ENCODE data around the gene TNFRSF6B.

TNFRSF6B gene

DNA sequence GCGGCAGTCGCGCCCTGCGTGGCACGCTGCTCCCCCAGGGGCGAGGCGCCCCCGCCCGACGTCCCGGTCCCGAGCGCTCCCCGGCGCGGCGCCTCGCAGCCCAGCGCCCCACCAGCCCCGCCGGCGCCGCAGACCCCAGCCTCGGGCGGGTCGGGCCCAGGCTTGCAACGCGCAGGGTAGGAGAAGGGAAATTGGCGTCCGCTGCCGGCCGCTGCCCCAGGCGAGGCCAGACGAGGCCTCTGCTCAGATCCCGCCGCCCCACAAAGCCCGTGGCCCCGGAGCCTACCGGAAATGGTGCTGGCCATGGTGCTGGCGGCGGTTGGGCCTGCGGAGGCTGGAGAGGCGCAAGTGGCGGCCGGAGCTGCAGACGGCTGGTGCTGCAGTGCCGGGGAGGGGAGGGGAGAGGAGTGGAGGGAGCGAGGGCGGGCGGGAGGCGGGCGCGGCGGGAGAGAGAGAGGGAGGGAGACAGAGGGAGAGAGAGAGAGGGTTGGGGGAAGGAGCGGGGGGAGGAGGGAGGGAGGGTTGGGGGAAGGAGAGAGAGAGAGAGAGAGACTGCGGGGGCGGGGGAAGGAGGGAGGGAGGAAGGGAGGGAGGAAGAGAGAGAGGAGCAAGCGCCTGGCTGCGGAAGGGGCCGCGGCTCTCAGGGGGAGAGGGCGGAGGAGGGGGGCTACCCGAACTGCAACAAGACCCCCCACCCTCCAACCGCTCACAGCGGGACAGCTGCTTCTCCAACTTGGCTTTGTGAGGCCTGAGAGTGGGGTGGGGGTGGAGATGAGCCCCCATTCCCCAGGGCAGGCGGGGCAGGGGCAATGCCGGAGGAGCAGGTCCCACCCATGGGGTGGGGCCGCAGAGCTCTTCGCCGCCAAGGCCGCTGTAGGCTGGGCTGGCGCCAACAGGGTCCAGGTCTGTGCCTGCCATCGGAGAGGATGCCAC is 43.1 kb upstream of the TNFRSF6B start, which contains the start of gene STMN3:
Gene STMN3 (minus strand): TSS at position 384 of the 933 bp plus-strand sequence. CDS start 79 bp downstream, at position 305.
- peak within 1 kb of the TSS; percentile 47 for H3K4me3 ChIP-seq (ENCODE audit: low read depth, low read length)
- TF ChIP-seq, protein P1, sequence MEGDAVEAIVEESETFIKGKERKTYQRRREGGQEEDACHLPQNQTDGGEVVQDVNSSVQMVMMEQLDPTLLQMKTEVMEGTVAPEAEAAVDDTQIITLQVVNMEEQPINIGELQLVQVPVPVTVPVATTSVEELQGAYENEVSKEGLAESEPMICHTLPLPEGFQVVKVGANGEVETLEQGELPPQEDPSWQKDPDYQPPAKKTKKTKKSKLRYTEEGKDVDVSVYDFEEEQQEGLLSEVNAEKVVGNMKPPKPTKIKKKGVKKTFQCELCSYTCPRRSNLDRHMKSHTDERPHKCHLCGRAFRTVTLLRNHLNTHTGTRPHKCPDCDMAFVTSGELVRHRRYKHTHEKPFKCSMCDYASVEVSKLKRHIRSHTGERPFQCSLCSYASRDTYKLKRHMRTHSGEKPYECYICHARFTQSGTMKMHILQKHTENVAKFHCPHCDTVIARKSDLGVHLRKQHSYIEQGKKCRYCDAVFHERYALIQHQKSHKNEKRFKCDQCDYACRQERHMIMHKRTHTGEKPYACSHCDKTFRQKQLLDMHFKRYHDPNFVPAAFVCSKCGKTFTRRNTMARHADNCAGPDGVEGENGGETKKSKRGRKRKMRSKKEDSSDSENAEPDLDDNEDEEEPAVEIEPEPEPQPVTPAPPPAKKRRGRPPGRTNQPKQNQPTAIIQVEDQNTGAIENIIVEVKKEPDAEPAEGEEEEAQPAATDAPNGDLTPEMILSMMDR (IDR thresholded peaks at IDR 0.05; ENCODE audit: low read depth, low read length): no peak

DNA sequence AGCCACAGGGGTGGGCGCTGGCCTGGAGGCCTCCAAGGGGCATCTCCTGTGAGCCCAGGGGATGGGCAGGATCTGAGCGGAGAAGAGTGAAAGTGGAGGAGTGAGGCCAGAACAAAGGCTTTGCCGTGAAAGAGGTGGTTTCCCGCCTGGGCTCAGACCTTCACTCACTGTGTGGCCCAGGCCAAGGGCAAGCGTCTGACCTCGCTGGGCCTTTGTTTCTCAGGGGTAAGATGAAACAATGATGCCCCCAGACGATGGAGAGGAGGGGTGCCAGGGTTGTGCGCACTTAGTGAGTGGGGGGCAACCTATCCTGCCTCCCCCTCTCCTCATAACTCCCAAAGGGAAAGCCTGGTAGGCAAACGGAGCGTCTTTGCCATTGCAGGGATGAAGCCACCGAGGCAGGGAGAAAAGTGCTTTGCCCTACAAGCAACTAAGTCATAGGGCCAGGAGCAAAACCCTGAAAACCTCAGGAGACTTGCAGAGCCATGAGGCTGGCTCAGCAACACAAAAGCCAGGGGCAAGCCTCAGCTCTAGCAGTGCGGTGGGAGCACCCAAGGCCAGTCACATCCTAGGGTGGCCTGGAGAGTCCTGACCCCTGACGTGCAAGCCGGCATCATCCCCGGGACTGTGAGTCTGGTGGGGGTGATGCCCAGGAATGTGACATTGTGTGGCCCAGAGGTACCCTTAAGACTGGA is 42.3 kb upstream of the TNFRSF6B start:
- TF ChIP-seq, protein P1 (IDR thresholded peaks at IDR 0.05; ENCODE audit: low read depth, low read length): no peak
- H3K4me3 ChIP-seq (ENCODE audit: low read depth, low read length): no peak overlapping the region

DNA sequence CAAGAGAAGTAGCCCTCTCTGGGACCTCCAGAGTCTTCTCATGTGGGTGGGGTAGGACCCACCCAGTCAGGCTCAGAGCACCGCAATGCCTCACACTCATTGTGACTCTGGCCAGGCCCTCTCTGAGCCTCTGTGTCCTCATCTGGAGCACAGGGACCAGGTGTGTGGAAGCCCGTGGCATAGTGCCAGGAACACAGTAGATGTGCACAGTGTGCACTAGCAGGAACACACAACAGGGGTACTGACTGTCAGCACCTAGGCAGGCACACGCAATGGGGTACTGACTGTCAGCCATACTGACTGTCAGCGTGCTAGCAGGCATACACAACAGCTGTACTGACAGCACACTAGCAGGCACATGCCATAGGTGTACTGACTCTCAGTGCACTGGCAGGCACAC is 41.2 kb upstream of the TNFRSF6B start:
- TF ChIP-seq, protein P1 (IDR thresholded peaks at IDR 0.05; ENCODE audit: low read depth, low read length): no peak
- H3K4me3 ChIP-seq (ENCODE audit: low read depth, low read length): no peak overlapping the region

DNA sequence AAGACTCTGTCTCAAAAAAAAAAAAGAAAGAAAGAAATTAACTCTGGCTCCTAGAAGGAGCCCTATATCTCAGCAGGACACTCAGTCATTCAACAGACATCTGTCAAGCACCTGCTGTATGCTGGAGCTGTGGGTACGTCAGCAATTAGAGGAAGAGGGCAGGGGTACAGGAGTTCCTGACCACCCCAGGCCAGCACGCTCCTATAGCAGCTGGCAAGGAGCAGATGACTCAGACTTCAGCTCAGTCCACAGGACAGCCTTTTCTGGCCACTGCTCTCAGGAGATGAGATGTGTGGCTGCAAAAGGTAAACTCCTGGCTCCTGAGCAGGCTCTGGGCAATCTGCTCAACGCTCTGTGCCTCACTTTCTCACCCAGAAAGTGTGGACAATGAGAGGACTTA is 40.0 kb upstream of the TNFRSF6B start:
- no peak overlapping the region for H3K4me3 ChIP-seq (ENCODE audit: low read depth, low read length)
- TF ChIP-seq, protein P1 (IDR thresholded peaks at IDR 0.05; ENCODE audit: low read depth, low read length): no peak

DNA sequence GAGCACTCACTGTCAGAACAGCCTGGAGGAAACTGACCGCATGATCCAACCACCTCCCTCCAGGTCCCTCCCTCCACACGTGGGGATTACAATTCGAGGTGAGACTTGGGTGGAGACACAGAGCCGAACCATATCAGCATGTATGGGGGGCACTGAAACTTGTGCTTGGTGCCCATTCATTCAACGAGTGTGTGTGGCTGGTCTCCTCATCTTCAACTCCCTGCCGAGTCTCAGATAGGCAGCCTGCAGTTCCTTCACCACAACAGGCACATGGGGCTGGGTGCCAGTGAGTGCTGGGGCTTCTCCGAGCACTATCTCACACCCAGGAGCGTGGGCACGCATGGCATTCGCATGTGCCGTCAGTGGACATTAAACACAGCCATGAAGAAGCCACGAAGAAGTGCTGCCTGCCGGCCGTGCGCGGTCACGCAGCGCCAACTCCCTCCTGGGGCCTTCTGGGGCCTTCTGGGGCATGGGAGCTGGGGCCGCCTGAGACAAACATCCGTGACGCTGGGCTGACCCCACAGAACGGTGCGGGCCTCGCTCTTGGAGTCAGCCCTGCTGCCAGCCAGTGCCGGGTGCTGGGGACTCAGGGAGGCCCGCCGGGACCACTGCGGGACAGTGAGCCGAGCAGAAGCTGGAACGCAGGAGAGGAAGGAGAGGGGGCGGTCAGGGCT is 39.1 kb upstream of the TNFRSF6B start:
- TF ChIP-seq, protein P1 (IDR thresholded peaks at IDR 0.05; ENCODE audit: low read depth, low read length): no peak
- peak overlapping the region; percentile 88 for H3K4me3 ChIP-seq (ENCODE audit: low read depth, low read length)

DNA sequence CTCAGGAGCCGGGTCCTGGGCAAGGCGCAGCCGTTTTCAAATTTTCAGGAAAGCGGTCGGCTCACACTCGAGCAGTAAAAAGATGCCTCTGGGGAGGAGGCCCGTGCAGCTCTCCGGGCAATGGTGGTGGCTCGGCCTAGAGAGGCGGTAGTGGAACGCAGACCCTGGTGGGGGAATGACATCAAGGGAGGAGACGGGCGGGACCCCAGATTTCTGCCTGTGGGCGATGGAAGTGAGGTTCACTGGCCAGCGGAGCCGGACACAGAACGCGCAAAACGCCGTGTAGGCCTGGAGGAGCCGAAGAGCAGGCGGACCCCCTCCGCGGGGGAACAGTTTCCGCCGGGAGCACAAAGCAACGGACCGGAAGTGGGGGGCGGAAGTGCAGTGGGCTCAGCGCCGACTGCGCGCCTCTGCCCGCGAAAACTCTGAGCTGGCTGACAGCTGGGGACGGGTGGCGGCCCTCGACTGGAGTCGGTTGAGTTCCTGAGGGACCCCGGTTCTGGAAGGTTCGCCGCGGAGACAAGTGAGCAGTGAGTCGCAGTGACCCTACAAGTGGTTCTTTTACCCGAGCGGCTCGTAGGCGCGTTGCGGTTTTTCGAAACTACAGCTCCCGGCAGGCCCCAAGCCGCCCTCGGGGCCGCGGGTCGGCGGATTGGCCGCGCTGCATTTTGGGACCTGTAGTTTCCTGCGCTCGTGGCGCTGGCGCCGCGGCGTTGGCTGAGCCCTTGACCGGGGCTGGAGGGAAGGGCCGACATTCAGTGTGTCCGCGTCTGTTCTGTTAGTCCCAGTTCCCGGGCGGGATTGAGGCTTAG is 38.3 kb upstream of the TNFRSF6B start, which contains the start of gene RTEL1:
Gene RTEL1 (plus strand): TSS at position 376 of the 812 bp plus-strand sequence. CDS start 1,091 bp downstream, outside the sequence.
- TF ChIP-seq, protein P1 (IDR thresholded peaks at IDR 0.05; ENCODE audit: low read depth, low read length): no peak
- peak within 1 kb of the TSS; percentile 88 for H3K4me3 ChIP-seq (ENCODE audit: low read depth, low read length)
